Measurements from ENCODE around the gene SATB2.

SATB2 gene

GRCh38 chr2:199462956-199463692, 5.4 kb upstream of the SATB2 start:
- in situ Hi-C loops (cut with HindIII; ENCODE audit: low sequenced_read_pairs), result no loop called here
- no peak for DNase-seq (ENCODE audit: low read depth)
- TF ChIP-seq, protein P1, sequence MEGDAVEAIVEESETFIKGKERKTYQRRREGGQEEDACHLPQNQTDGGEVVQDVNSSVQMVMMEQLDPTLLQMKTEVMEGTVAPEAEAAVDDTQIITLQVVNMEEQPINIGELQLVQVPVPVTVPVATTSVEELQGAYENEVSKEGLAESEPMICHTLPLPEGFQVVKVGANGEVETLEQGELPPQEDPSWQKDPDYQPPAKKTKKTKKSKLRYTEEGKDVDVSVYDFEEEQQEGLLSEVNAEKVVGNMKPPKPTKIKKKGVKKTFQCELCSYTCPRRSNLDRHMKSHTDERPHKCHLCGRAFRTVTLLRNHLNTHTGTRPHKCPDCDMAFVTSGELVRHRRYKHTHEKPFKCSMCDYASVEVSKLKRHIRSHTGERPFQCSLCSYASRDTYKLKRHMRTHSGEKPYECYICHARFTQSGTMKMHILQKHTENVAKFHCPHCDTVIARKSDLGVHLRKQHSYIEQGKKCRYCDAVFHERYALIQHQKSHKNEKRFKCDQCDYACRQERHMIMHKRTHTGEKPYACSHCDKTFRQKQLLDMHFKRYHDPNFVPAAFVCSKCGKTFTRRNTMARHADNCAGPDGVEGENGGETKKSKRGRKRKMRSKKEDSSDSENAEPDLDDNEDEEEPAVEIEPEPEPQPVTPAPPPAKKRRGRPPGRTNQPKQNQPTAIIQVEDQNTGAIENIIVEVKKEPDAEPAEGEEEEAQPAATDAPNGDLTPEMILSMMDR (IDR thresholded peaks at IDR 0.05; ENCODE audit: low read depth, low read length, missing control alignments), result peak; percentile 90
- peak overlapping the region; percentile 44 for H3K4me3 ChIP-seq (ENCODE audit: low read depth, low read length)

- DNase-seq (ENCODE audit: low read depth), result no peak
- TF ChIP-seq, protein P1 (IDR thresholded peaks at IDR 0.05; ENCODE audit: low read depth, low read length, missing control alignments), result no peak
- H3K4me3 ChIP-seq (ENCODE audit: low read depth, low read length), result peak overlapping the region; percentile 44
- in situ Hi-C loops (cut with HindIII; ENCODE audit: low sequenced_read_pairs), result no loop called here
Observed at GRCh38 chr2:199462347-199462955, 4.7 kb upstream of the SATB2 start.

- DNase-seq (ENCODE audit: low read depth), result no peak
- peak overlapping the region; percentile 44 for H3K4me3 ChIP-seq (ENCODE audit: low read depth, low read length)
Observed at GRCh38 chr2:199461711-199462346, 4.1 kb upstream of the SATB2 start.

GRCh38 chr2:199460846-199461710, 3.3 kb upstream of the SATB2 start:
- TF ChIP-seq, protein P1 (IDR thresholded peaks at IDR 0.05; ENCODE audit: low read depth, low read length, missing control alignments), result no peak
- peak overlapping the region; percentile 91 for H3K4me3 ChIP-seq (ENCODE audit: low read depth, low read length)
- no peak for DNase-seq (ENCODE audit: low read depth)
- in situ Hi-C loops (cut with HindIII; ENCODE audit: low sequenced_read_pairs), result no loop called here

More at GRCh38 chr2:199461711-199462346, 4.1 kb upstream of the SATB2 start:
- TF ChIP-seq, protein P1 (IDR thresholded peaks at IDR 0.05; ENCODE audit: low read depth, low read length, missing control alignments), result no peak
- in situ Hi-C loops (cut with HindIII; ENCODE audit: low sequenced_read_pairs), result no loop called here

GRCh38 chr2:199460101-199460671, 2.4 kb upstream of the SATB2 start:
- TF ChIP-seq, protein P1 (IDR thresholded peaks at IDR 0.05; ENCODE audit: low read depth, low read length, missing control alignments), result no peak
- in situ Hi-C loops (cut with HindIII; ENCODE audit: low sequenced_read_pairs), result no loop called here
- peak overlapping the region; percentile 91 for H3K4me3 ChIP-seq (ENCODE audit: low read depth, low read length)
- DNase-seq (ENCODE audit: low read depth), result no peak
